ENCODE measurements around the gene AKAIN1.

The AKAIN1 gene

GRCh38 chr18:5158587-5158986 lies 38.5 kb downstream of the AKAIN1 start:
- no peak for DNase-seq

- DNase-seq = no peak
Observed at GRCh38 chr18:5158172-5158571, 38.9 kb downstream of the AKAIN1 start.

GRCh38 chr18:5155907-5156287 lies 41.2 kb downstream of the AKAIN1 start:
- no peak for DNase-seq

GRCh38 chr18:5155218-5155906 lies 41.7 kb downstream of the AKAIN1 start:
- DNase-seq = no peak

GRCh38 chr18:5152343-5153020 lies 44.6 kb downstream of the AKAIN1 start:
- no peak for DNase-seq

GRCh38 chr18:5150894-5151293 lies 46.2 kb downstream of the AKAIN1 start:
- no peak for DNase-seq

- DNase-seq = no peak
Observed at GRCh38 chr18:5146093-5146492, 51.0 kb downstream of the AKAIN1 start.

- no peak for DNase-seq
Observed at GRCh38 chr18:5145168-5145825, 51.8 kb downstream of the AKAIN1 start.

GRCh38 chr18:5144629-5145028 lies 52.4 kb downstream of the AKAIN1 start:
- DNase-seq = no peak

- no peak for DNase-seq
Observed at GRCh38 chr18:5142859-5143258, 54.2 kb downstream of the AKAIN1 start.

- no peak for DNase-seq
Observed at GRCh38 chr18:5142131-5142530, 54.9 kb downstream of the AKAIN1 start.

- no peak for DNase-seq
Observed at GRCh38 chr18:5137261-5137660, 59.8 kb downstream of the AKAIN1 start.

GRCh38 chr18:5132987-5133386 lies 64.1 kb downstream of the AKAIN1 start:
- DNase-seq = no peak

GRCh38 chr18:5122272-5122671 lies 74.8 kb downstream of the AKAIN1 start:
- no peak for DNase-seq

- DNase-seq = no peak
Observed at GRCh38 chr18:5110266-5110665, 86.8 kb downstream of the AKAIN1 start.

- DNase-seq = no peak
Observed at GRCh38 chr18:5107988-5108387, 89.1 kb downstream of the AKAIN1 start.

- peak; percentile 2 for DNase-seq
Observed at GRCh38 chr18:5106730-5107129, 90.3 kb downstream of the AKAIN1 start.

GRCh38 chr18:5104246-5104645 lies 92.8 kb downstream of the AKAIN1 start:
- no peak for DNase-seq

GRCh38 chr18:5103693-5104092 lies 93.4 kb downstream of the AKAIN1 start:
- DNase-seq = no peak

GRCh38 chr18:5103286-5103685 lies 93.8 kb downstream of the AKAIN1 start:
- peak; percentile 9 for DNase-seq

- no peak for DNase-seq
Observed at GRCh38 chr18:5097116-5097703, 99.8 kb downstream of the AKAIN1 start.

GRCh38 chr18:5095239-5095638 lies 101.8 kb downstream of the AKAIN1 start:
- no peak for DNase-seq

- no peak for DNase-seq
Observed at GRCh38 chr18:5093902-5094301, 103.2 kb downstream of the AKAIN1 start.
